Measurements from ENCODE around the gene EPG5.

- TF ChIP-seq CTCF (conservative IDR thresholded peaks at IDR 0.05; ENCODE audit: low read depth, low read length) (peak; percentile 36; the same call in 1 of the 2 replicates), EZH2 (IDR thresholded peaks at IDR 0.05; ENCODE audit: borderline replicate concordance, low read depth, low read length, poor library complexity, severe bottlenecking) (no peak)
Measured at GRCh38 chr18:45850021-45850420, 117.1 kb downstream of the EPG5 start.
